ENCODE data around the gene CPZ. TPM values are rescaled to one million over a fixed set of nuclear protein-coding genes. Genes with fewer than 3 reads are reported as not detected.
A peak's percentile ranks its signal among the peaks of the same experiment; 100 is the strongest.

CPZ gene
- total RNA-seq, 1 experiment from 2014 or later: 13.2 TPM

- DNase-seq (ENCODE audit: low read depth): peak; percentile 78
Measured at GRCh38 chr4:8594097-8595038, 1.8 kb downstream of the CPZ start.

DNA sequence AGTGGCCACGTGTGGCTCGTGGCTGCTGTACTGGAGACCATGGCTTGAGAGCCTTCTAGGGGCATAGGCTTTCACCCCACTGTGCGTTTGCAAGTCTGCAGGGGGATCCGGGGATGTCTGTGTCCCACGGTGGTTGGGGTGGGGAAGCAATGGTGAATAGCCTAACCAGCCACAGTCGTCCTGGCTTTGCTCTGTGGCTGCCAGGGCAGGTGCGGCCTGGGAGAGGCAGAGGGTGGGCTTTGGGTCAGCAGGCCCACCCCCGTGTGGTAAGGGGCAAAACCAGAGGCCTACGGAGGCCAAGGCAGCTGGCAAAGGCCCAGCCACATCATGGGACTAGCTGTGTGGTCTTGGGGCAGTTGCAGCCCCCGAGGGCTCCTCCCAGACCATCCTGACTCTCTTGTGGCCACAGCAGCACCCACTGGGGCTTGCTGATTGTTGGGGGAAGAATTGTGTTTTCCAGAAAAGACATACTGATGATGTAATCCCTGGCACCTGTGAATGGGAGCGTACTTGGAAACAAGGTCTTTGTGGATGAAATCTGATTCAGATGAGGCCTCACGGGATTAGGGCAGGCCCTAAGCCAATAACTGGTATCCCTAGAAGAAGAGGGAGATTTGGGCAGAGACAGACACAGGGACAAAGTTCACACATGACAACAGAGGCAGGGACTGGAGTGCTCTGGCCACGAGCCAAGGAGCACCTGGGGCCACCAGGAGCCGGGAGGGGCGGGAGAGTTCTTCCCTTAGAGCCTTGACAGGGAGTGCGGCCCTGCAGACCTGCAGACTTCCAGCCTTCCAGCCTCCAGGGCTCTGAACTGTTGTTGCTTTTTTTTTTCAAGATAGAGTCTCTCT, 2.9 kb downstream of the CPZ start:
- DNase-seq (ENCODE audit: low read depth): no peak

DNA sequence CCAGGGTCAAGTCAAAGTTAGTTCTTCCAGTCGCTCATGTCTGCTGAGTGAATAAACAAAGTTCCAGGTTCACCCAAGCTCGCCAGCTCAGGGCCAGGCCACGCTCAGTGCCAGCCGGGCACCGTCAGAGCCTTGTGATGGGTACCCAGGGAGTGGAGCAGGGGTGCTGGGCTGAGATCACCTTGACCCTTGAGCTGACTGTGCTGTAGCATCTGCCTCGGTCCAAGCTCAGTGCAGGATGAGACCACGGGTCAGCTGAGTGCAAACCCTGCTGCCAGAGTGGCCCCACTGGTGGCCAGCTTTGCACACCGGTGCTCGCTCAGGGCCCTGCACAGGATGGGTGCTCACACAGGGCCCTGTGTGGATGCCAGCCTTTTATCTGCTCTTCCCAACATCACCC, 4.3 kb downstream of the CPZ start:
- DNase-seq (ENCODE audit: low read depth): no peak

DNA sequence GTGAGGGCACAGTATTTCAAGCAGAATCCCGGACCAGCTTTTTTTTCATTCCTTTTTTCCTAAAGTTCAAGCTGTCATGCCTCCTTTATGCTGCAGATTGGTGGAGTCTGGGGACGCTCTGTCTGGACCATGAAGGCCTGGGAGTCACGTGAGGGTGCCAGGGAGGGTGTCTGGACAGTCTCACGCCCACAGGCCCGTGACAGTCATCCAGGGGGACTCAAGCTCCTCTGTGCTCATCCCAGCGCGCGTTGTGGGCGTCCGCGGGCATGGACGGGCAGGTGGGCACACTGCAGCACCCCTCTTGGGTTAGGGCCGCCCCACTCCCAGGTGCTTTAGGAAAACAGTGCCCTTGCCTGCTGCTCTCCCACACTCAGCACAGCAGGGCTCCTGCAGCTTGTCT, 4.8 kb downstream of the CPZ start:
- DNase-seq (ENCODE audit: low read depth): no peak

GRCh38 chr4:8597791-8598190, 5.2 kb downstream of the CPZ start:
- DNase-seq (ENCODE audit: low read depth): no peak

DNA sequence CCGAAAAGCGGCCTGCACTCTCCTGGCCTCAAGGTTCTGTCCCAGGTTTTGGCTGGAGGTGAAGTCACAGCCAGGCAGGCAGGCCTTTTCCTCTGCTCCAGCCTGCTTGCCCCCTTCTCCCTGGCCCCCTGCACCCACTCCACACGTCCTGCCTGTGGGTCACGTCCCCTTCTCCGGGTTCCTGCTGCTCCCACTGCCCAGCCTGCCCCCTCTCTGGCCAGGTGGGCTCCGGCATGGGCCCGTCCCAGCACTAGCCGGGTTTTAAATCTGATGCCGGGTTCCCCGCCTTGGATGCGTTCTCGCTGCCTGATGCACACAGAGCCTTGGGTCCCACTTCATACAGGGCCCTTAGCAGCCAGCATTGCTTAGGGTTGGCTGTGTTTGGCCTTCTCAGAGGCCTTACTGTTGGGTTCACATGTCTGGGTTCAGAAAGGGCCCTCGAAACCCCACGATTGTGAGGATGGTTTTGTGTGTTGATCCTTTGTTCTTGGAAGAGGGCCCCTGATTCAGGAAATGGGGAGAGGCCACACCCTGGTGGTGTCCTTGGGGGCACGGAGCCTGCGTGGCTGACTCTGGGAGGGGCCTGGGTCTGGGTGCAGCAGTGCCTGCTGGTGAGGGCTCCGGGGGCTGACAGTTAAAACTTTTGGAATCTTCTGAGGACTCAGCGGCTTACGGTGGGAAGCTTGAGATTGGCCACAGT, 6.0 kb downstream of the CPZ start:
- DNase-seq (ENCODE audit: low read depth): no peak

DNA sequence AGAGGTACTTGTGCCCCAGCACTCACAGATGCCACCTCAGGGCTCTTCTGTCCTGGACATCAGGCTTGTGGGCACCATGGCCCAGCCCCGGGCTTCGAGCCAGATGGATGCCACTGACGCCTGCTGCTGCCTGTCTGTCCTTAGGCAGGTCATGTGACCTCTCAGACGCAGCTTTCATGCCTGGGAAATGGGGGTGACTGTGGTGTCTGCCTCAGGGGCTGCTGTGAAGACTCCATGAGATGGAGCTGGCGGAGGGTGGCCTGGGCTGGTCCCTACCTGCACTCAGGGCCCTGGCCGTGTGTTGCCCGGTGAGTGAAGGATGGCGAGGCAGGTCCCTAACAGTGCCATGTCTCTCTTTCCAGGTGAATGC, 6.5 kb downstream of the CPZ start:
- DNase-seq (ENCODE audit: low read depth): no peak

DNA sequence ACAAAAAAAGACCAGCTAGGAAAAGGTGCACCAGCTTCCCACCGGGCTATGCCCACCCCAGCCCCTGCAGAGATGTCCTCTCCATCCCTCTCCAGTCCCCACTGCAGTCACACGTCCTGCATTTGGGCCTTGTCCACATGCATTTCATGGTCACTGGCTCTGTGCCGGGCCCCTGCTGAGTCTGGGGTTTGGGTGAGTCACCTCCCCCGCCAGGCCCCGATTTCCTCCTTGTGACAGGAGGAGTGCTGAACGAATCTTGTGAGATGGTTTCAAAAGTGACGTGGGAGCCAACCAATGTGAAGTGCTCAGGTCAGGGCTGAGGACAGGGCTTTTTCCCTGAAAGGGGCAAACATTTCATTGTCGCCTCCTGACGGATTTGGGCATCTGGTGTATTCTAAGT, 7.1 kb downstream of the CPZ start:
- peak; percentile 96 for DNase-seq (ENCODE audit: low read depth)

DNA sequence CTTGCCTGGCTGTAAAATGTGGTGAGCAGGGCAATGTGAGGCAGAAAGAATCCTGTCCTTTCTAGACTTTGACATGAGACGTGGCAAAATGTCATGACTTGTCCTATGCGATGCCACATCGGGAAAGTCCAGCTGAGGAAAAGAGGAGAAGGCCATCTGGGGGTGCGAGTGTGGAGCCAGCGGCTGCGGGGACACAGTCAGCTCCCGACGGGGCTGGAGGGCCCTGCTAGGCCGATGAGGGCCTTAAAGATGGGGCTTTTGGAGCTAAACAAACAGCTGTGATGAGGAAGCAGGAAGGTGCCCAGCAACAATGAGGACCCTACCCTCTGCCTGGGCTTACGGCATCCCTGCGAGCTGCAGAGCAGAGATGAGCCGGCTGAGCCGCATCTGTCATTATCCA, 7.7 kb downstream of the CPZ start:
- DNase-seq (ENCODE audit: low read depth): no peak

- no peak for DNase-seq (ENCODE audit: low read depth)
Measured at GRCh38 chr4:8600686-8601085, 8.1 kb downstream of the CPZ start.

DNA sequence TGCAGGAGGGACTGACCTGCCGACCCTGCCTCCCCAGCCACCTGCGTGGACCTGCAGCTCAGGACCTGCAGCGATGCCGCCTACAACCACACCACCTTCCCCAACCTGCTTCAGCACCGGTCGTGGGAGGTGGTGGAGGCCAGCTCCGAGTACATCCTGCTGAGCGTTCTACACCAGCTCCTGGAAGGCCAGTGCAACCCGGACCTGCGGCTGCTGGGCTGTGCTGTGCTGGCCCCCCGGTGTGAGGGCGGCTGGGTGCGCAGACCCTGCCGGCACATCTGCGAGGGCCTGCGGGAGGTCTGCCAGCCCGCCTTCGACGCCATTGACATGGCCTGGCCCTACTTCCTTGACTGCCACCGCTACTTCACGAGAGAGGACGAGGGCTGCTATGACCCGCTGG, 8.5 kb downstream of the CPZ start:
- DNase-seq (ENCODE audit: low read depth): no peak

GRCh38 chr4:8601556-8601955, 9.0 kb downstream of the CPZ start:
- DNase-seq (ENCODE audit: low read depth): no peak

DNA sequence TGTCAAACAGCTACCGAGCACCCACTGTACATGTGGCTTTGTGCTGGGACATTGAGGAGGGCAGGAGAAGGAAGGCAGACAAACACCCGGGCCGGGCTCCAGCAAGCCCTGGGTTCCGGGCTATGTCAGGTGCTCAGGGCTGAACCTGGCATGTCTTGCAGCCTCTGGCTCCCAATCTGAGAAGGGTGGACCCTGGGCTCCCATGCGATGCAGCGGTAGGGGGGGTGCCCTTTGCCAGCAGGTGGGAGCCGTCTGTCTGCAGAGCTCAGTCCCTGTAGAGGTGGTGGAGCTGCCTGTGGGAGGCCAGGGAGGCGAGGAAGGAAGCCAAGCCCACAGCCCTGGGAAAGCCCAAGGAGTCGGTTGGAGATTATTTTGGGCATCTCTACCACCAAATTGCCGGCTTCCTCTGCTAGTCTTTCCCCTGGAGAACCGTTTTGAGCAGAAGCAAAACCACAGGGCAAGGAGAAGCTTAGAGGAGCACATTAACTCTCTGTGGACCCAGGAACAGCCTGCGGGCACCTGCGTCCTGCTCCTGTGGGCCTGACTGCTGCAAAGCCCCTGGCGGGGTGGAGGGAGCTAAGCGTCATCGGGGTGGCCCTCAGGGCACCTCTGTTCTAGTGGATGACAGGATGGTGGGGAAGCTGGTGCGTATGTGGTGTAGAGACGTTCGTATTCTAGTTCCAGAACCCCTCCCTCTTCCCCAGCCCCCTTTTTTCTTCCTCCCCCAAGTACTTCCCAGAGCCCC, 10.3 kb downstream of the CPZ start:
- DNase-seq (ENCODE audit: low read depth): no peak

- DNase-seq (ENCODE audit: low read depth): no peak
Measured at GRCh38 chr4:8603931-8604330, 11.4 kb downstream of the CPZ start.

DNA sequence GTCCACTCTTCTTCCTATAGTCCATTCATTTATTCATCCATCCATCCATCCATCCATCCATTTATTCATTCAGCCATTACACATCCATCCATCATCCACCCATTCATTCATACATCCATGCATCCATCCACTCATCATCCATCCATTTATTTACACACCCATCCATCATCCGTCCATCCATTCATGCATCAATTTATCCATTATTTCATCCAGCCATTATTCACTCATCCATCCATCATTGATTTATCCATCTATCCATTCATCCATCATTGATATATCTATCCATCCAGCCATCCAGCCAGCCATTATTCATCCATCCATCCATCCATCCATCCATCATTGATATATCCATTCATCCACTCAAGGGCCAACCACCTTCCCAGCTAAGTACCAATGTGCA, 12.7 kb downstream of the CPZ start:
- DNase-seq (ENCODE audit: low read depth): no peak

- DNase-seq (ENCODE audit: low read depth): no peak
Measured at GRCh38 chr4:8606476-8606875, 13.9 kb downstream of the CPZ start.

- DNase-seq (ENCODE audit: low read depth): no peak
Measured at GRCh38 chr4:8606966-8607365, 14.4 kb downstream of the CPZ start.

DNA sequence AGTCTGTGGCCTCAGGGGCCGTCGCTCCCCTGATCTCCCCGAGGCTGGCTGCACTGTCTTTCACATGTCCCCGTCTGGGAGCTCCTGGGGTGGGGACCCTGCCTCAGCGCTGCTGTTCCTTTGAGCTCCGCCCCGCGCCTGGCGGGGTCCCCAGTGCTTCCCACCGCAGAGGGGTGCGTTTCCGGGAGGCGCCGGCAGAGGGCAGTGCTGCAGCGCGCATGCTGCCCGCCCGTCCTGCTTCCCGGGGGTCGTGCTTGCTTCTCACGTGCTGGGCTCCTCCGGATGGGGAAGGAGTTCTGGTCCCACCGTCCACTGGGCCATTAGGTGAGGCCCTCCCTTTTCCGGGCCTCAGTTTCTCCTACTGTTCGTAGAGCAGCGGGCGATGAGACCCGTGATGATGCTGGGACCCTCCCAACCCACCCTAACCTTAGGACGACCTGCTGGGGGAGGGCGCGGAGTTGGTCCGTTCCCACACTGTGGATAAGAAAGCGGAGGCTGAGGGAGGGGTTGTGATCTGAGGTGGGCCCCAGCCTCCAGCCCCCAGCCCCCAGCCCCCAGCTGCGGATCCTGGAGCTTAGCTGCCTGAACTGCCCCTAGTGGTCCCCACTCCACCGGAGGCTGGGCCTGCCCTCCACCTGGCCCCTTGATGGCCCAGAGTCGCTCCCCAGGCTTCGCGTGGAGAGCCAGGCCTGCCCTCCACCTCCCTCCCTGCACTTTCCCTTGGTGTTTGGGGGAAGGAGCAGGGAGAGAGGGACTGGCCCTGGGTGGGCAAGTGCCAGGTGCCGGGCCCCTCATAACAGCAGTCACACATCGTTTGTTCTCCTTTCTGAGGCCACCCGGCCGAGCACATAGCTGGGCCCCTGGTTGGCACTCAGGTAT, 15.3 kb downstream of the CPZ start:
- DNase-seq (ENCODE audit: low read depth): no peak

DNA sequence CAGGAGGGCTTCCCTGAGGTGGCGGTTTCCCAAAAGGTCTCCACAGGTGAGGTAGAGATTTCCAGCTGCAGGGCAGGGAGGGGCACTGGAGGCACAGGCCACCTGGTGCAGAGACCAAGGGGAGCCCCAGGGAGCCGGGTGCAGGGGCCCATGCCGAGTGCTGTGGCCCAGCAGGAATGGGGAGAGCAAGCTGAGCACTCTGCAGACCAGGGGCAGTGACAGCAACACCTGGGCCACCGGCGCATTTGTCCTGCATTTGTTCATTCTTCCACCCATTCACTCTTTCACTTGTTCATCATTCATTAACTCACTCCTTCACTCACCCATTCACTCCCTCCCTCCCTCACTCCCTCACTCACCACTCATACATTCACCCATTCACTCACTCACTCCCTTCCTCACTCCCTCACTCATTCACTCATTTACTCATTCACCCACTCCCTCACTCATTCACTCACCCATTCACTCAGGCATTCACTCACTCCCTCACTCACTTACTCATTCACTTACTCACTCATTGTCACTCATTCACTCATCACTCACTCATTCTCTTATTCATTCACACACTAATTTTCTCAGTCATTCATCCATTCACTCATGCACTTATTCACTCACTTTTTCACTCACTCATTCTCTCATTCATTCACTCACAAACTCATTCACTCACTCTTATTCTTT, 16.3 kb downstream of the CPZ start:
- no peak for DNase-seq (ENCODE audit: low read depth)

- no peak for DNase-seq (ENCODE audit: low read depth)
Measured at GRCh38 chr4:8609406-8609805, 16.8 kb downstream of the CPZ start.

Measured in M059J (cell line).